ENCODE measurements around the gene COL5A1.

DNA sequence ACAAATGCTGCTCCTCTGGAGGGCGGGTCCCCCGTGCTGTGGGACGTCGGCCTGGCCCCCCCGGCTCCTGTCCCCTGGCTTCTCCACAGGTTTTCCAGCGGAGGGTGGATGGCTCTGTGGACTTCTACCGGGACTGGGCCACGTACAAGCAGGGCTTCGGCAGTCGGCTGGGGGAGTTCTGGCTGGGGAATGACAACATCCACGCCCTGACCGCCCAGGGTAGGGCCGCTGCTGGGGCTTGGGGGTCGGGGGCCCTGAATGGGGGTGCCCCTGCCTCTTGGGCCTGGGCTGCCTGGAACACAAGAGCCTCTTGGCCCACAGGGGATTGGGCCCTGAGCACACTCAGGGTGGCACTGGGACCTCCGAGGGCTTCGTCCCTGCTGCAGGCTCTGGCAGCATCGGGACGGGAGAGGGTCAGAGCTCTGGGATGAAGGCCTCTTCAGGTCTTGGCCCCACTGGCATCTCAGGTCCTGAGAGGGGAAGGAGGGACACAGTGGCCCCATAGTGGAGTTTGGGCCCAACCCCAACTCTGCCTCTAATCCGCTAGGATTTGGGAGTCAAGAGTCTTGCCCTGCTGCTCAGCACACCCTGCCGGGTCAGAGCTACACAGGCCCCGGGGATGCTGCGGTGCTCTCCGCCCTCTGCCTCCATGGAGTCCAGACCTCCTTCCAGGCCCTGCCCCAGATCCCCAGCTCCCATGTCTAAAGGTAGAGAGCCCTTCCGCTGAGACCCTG, 244.2 kb downstream of the COL5A1 start:
- TF ChIP-seq, protein P1, sequence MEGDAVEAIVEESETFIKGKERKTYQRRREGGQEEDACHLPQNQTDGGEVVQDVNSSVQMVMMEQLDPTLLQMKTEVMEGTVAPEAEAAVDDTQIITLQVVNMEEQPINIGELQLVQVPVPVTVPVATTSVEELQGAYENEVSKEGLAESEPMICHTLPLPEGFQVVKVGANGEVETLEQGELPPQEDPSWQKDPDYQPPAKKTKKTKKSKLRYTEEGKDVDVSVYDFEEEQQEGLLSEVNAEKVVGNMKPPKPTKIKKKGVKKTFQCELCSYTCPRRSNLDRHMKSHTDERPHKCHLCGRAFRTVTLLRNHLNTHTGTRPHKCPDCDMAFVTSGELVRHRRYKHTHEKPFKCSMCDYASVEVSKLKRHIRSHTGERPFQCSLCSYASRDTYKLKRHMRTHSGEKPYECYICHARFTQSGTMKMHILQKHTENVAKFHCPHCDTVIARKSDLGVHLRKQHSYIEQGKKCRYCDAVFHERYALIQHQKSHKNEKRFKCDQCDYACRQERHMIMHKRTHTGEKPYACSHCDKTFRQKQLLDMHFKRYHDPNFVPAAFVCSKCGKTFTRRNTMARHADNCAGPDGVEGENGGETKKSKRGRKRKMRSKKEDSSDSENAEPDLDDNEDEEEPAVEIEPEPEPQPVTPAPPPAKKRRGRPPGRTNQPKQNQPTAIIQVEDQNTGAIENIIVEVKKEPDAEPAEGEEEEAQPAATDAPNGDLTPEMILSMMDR (IDR thresholded peaks at IDR 0.05) = no peak
- no peak for TF ChIP-seq POLR2A (IDR thresholded peaks at IDR 0.05)

Data from esophagus squamous epithelium (tissue), 4 donors.